ENCODE results near the gene BMP8A.
"Not testable (repeated sequence)": the region's sequence is repeated elsewhere in the genome, so short reads cannot be mapped to it uniquely, and the experiment has no call there.

BMP8A gene

GRCh38 chr1:39524591-39525365, 33.3 kb downstream of the BMP8A start:
- H3K9ac ChIP-seq (ENCODE audit: low read depth, low read length): no peak overlapping the region
- no peak overlapping the region for H3K27ac ChIP-seq (ENCODE audit: low read length)
- H3K4me3 ChIP-seq (ENCODE audit: low read length): no peak overlapping the region
- H3K9me3 ChIP-seq (ENCODE audit: insufficient read depth, low read depth, low read length): no peaks in the 10 kb centered on the region
- H3K36me3 ChIP-seq (ENCODE audit: insufficient read depth, low read depth, low read length): peaks cover 7% of the 10 kb centered on the region; the same call in 1 of the 2 replicates
- no peaks in the 10 kb centered on the region for H3K27me3 ChIP-seq (ENCODE audit: insufficient read depth, low read length)
- H3K4me1 ChIP-seq (ENCODE audit: insufficient read depth, low read length): no peaks in the 10 kb centered on the region

GRCh38 chr1:39525366-39526165, 34.1 kb downstream of the BMP8A start:
- Histone ChIP-seq H3K9ac (ENCODE audit: low read depth, low read length) (no peak overlapping the region), H3K36me3 (ENCODE audit: insufficient read depth, low read depth, low read length) (peaks cover 7% of the 10 kb centered on the region; the same call in 1 of the 2 replicates), H3K27me3 (ENCODE audit: insufficient read depth, low read length) (no peaks in the 10 kb centered on the region), H3K27ac (ENCODE audit: low read length) (no peak overlapping the region), H3K9me3 (ENCODE audit: insufficient read depth, low read depth, low read length) (no peaks in the 10 kb centered on the region), H3K4me1 (ENCODE audit: insufficient read depth, low read length) (no peaks in the 10 kb centered on the region), H3K4me3 (ENCODE audit: low read length) (no peak overlapping the region)

GRCh38 chr1:39526466-39527189, 35.2 kb downstream of the BMP8A start:
- no peak overlapping the region for H3K9ac ChIP-seq (ENCODE audit: low read depth, low read length)
- H3K4me1 ChIP-seq (ENCODE audit: insufficient read depth, low read length): no peaks in the 10 kb centered on the region

GRCh38 chr1:39527190-39527579, 35.7 kb downstream of the BMP8A start:
- not testable (repeated sequence) for H3K27ac ChIP-seq (ENCODE audit: low read length); H3K27me3 ChIP-seq (ENCODE audit: insufficient read depth, low read length); H3K4me3 ChIP-seq (ENCODE audit: low read length); H3K9ac ChIP-seq (ENCODE audit: low read depth, low read length); H3K9me3 ChIP-seq (ENCODE audit: insufficient read depth, low read depth, low read length); H3K4me1 ChIP-seq (ENCODE audit: insufficient read depth, low read length)
- peaks cover 11% of the 10 kb centered on the region; the same call in 1 of the 2 replicates for H3K36me3 ChIP-seq (ENCODE audit: insufficient read depth, low read depth, low read length)

More at GRCh38 chr1:39526466-39527189, 35.2 kb downstream of the BMP8A start:
- Histone ChIP-seq H3K36me3 (ENCODE audit: insufficient read depth, low read depth, low read length) (peaks cover 9% of the 10 kb centered on the region; the same call in 1 of the 2 replicates), H3K27me3 (ENCODE audit: insufficient read depth, low read length) (no peaks in the 10 kb centered on the region), H3K9me3 (ENCODE audit: insufficient read depth, low read depth, low read length) (no peaks in the 10 kb centered on the region), H3K27ac (ENCODE audit: low read length) (no peak overlapping the region), H3K4me3 (ENCODE audit: low read length) (no peak overlapping the region)

- Histone ChIP-seq H3K4me1 (ENCODE audit: insufficient read depth, low read length) (no peaks in the 10 kb centered on the region), H3K4me3 (ENCODE audit: low read length) (no peak overlapping the region), H3K9ac (ENCODE audit: low read depth, low read length) (no peak overlapping the region), H3K9me3 (ENCODE audit: insufficient read depth, low read depth, low read length) (no peaks in the 10 kb centered on the region), H3K36me3 (ENCODE audit: insufficient read depth, low read depth, low read length) (peaks cover 11% of the 10 kb centered on the region; the same call in 1 of the 2 replicates), H3K27ac (ENCODE audit: low read length) (no peak overlapping the region), H3K27me3 (ENCODE audit: insufficient read depth, low read length) (no peaks in the 10 kb centered on the region)
These were observed 36.6 kb downstream of the BMP8A start for GRCh38 chr1:39528082-39528481.

GRCh38 chr1:39529901-39530535, 38.6 kb downstream of the BMP8A start:
- Histone ChIP-seq H3K9me3 (ENCODE audit: insufficient read depth, low read depth, low read length) (no peaks in the 10 kb centered on the region), H3K27me3 (ENCODE audit: insufficient read depth, low read length) (no peaks in the 10 kb centered on the region), H3K9ac (ENCODE audit: low read depth, low read length) (no peak overlapping the region), H3K36me3 (ENCODE audit: insufficient read depth, low read depth, low read length) (peaks cover 11% of the 10 kb centered on the region), H3K4me1 (ENCODE audit: insufficient read depth, low read length) (no peaks in the 10 kb centered on the region), H3K4me3 (ENCODE audit: low read length) (no peak overlapping the region), H3K27ac (ENCODE audit: low read length) (no peak overlapping the region)

- no peak overlapping the region for H3K4me3 ChIP-seq (ENCODE audit: low read length)
- no peaks in the 10 kb centered on the region for H3K4me1 ChIP-seq (ENCODE audit: insufficient read depth, low read length)
- peaks cover 12% of the 10 kb centered on the region for H3K36me3 ChIP-seq (ENCODE audit: insufficient read depth, low read depth, low read length)
- H3K27me3 ChIP-seq (ENCODE audit: insufficient read depth, low read length): no peaks in the 10 kb centered on the region
- H3K27ac ChIP-seq (ENCODE audit: low read length): no peak overlapping the region
- H3K9me3 ChIP-seq (ENCODE audit: insufficient read depth, low read depth, low read length): no peaks in the 10 kb centered on the region
- no peak overlapping the region for H3K9ac ChIP-seq (ENCODE audit: low read depth, low read length)
These were observed 40.1 kb downstream of the BMP8A start for GRCh38 chr1:39531526-39531925.

- Histone ChIP-seq H3K36me3 (ENCODE audit: insufficient read depth, low read depth, low read length) (peaks cover 11% of the 10 kb centered on the region), H3K27me3 (ENCODE audit: insufficient read depth, low read length) (no peaks in the 10 kb centered on the region), H3K4me1 (ENCODE audit: insufficient read depth, low read length) (no peaks in the 10 kb centered on the region), H3K9ac (ENCODE audit: low read depth, low read length) (no peak overlapping the region), H3K4me3 (ENCODE audit: low read length) (no peak overlapping the region), H3K27ac (ENCODE audit: low read length) (no peak overlapping the region), H3K9me3 (ENCODE audit: insufficient read depth, low read depth, low read length) (no peaks in the 10 kb centered on the region)
These were observed 42.0 kb downstream of the BMP8A start for GRCh38 chr1:39533442-39533841.

GRCh38 chr1:39538531-39539251, 47.3 kb downstream of the BMP8A start:
- H3K36me3 ChIP-seq (ENCODE audit: insufficient read depth, low read depth, low read length): peaks cover 7% of the 10 kb centered on the region
- no peak overlapping the region for H3K9ac ChIP-seq (ENCODE audit: low read depth, low read length)
- H3K4me1 ChIP-seq (ENCODE audit: insufficient read depth, low read length): no peaks in the 10 kb centered on the region
- no peak overlapping the region for H3K27ac ChIP-seq (ENCODE audit: low read length)
- no peaks in the 10 kb centered on the region for H3K27me3 ChIP-seq (ENCODE audit: insufficient read depth, low read length)
- H3K4me3 ChIP-seq (ENCODE audit: low read length): no peak overlapping the region
- H3K9me3 ChIP-seq (ENCODE audit: insufficient read depth, low read depth, low read length): no peaks in the 10 kb centered on the region

GRCh38 chr1:39539252-39539790, 47.9 kb downstream of the BMP8A start:
- H3K9ac ChIP-seq (ENCODE audit: low read depth, low read length): no peak overlapping the region
- no peak overlapping the region for H3K27ac ChIP-seq (ENCODE audit: low read length)
- H3K9me3 ChIP-seq (ENCODE audit: insufficient read depth, low read depth, low read length): no peaks in the 10 kb centered on the region
- H3K27me3 ChIP-seq (ENCODE audit: insufficient read depth, low read length): no peaks in the 10 kb centered on the region
- no peaks in the 10 kb centered on the region for H3K4me1 ChIP-seq (ENCODE audit: insufficient read depth, low read length)
- H3K36me3 ChIP-seq (ENCODE audit: insufficient read depth, low read depth, low read length): peaks cover 7% of the 10 kb centered on the region; the same call in 1 of the 2 replicates
- H3K4me3 ChIP-seq (ENCODE audit: low read length): no peak overlapping the region
